ENCODE data around the gene C15orf40.
A peak's percentile ranks its signal among the peaks of the same experiment; 100 is the strongest.

Gene C15orf40

DNA sequence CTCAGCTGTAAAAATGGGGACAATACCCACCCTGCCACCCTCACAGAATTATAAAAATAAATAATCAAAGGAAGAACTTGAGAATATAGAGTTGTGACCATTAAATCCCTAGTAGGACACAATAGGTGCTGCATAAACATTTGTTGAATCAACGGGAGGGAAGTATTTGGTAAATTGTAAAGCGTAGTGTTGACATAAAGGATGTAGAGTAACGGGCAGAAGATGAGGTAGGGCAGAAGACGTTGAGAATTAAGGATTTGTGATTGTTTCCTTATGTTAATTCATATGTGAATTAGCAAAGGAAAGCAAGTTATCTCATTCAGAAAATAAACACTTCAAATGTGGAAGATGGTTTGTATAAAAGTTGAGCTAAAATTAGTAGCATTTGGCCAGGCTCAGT is 18.3 kb downstream of the C15orf40 start:
- DNase-seq (ENCODE audit: low read depth): no peak

DNA sequence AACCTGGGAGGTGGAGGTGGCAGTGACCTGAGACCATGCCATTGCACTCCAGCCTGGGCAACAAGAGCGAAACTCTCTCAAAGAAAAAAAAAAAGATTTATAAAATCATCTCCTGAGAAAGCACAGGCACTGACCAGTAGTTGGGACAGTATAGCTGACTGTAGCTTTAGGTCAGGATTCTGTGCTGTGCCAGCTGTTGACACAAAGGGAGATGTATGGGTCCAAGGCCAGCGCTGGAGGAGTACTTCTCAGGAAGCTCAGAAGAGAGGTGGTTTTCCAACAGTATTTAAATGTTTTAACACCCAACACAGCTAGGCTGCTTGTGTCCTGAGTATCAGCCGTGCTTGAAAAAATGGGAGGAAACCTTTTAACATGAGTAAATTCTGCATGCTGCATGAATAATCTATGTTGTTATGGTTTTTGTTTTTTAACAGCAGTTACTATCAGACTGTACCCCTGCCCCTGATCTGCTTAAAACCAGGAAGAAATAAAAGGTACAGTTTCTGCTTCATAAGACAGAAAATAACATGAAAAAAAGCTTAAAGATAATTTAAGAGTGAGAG is 18.9 kb downstream of the C15orf40 start:
- DNase-seq (ENCODE audit: low read depth): no peak

DNA sequence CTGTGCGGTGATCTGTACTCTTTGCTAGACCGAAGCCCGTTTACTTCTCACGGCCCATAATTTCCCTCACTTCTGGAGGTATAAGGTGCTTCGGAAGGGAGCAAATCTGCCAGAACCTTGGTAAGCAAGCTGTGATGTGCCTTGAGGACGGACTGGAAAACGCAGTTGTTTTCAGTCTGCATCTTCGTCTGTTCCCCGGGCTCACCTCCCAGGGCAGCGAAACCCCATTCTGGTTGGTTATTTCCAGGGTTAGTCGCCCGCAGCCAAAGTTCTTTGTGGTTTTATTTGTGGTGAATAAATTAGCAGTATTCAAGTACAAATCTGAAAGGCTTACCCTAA is 25.0 kb downstream of the C15orf40 start:
- no peak for DNase-seq (ENCODE audit: low read depth)

DNA sequence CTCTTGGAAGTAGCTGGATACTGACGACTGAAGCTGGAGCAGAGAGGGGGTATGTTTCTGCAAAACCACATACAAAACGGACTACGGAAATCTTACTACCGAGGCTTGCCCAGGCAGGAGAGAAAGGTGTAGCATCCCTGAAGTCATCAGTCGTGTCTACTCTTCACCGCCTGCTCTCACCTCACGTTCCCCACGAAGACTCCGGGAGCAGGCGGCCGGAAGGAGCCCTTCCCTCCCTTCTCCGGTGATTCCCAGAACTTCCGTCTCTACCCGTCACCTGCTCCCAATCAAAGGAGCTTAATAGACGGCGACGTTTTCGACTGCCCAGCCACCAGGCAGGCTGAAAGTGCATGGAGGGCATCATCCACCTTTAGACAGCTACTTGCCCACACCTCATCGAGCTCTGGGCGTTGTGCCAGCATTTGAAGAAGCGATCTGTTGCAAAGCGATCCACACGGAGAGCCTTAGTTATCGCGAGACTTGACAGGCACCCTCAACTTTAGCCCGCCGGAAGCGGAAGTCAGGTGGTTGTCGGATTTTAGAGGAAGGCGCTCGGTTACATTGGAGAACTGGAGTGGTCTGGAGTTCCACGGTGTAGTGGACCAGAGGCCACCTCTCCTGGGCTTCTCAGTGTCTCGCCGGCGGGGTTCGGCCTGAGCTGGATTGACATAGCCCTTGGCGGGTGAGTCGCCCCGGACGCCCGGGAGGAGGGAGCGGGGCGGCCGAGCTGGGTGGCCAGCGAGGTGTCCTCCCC is 25.6 kb downstream of the C15orf40 start, which contains the start of gene RAMAC:
RAMAC (plus strand) TSS at position 523 of the 754 bp plus-strand sequence. CDS start 2,809 bp downstream, outside the sequence.
- DNase-seq (ENCODE audit: low read depth): peak; percentile 84

DNA sequence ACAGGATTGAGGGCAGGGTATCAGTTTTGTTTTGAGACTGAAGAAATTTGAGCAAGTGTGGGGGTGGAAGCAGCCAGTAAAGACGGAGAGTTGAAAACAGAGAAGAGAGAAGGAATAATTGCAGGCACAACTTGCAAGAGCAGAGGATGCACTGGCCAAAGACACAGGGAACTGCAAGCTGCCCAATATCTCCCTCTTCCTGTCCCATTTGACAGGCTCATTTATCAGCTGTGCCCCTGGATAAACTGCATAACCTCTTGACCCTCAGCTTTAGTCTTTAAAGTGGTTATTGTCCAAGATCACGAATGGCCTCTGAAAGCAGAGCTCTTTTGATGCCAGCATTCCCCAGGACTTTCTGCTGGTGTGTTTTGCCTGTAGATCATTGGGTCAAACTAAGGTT is 30.5 kb downstream of the C15orf40 start:
- DNase-seq (ENCODE audit: low read depth): no peak

DNA sequence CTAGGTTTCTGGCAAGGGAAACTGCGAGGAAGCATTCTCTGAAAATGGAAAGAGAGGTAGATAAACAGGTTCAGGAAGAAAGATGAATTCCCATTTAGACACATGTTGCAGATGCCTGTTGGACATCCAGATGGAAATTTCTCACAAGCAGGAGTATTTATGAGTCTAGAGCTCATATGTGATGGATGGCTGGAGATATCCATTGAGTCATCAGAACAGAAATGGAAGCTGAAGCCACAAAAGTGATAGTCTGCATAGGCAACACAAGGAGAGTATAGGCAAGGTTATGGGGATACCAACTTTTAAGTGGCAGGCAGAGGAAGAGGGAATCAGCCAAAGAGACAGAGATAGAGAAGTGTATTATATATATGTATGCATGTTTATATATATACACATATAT is 31.7 kb downstream of the C15orf40 start:
- no peak for DNase-seq (ENCODE audit: low read depth)

DNA sequence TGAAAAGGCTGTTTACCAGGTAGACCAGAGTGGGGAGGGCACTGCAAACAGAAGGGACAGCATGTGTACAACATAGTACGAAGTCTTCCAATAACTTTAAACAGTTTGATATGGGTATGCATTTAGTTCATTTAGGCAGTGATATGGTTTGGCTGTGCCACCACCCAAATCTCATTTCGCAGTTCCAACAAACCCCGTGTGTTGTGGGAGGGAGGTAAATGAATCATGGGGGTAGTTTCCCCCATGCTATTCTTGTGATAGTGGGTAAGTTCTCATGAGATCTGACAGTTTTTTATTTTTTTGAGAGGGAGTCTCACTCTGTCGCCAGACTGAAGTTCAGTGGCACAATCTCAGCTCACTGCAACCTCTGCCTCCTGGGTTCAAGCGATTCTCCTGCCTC is 33.0 kb downstream of the C15orf40 start:
- no peak for DNase-seq (ENCODE audit: low read depth)

DNA sequence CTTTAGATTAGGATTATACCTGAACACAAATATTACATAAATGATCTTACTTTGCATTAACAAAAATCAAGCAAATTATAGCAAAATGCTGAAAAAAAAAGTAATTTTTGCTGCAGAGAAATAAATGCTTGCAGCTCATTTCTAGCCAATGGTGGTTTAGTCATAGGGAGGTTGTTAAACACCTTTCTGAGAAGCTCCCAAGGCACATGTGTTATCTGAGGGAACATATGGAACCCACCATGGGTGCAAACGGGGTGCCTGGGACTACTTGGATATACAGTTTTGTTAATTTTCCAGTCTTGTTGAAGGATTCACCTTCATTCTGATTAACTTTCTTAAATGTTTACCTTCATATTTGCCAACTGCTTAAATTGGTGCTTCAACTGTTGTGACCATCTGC is 34.4 kb downstream of the C15orf40 start:
- DNase-seq (ENCODE audit: low read depth): no peak

DNA sequence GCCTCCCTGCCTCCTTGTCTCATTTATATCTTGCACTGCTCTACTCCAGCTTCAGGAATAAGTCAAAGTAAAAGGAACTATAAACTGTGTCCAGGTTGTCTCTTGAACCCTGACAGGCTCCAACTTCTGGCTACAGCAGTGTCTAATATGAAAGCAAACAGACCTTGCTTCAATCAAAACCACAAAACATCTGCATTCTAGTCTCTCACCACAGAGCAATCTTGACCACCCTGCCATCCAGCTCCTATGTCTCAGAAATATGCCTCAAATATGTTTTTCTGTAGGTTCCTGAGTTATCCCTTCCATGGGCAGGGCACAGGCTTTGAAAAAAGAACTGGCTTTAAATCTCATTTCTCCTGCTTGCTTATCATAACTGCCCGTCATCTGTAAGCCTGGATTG is 38.4 kb downstream of the C15orf40 start:
- no peak for DNase-seq (ENCODE audit: low read depth)

DNA sequence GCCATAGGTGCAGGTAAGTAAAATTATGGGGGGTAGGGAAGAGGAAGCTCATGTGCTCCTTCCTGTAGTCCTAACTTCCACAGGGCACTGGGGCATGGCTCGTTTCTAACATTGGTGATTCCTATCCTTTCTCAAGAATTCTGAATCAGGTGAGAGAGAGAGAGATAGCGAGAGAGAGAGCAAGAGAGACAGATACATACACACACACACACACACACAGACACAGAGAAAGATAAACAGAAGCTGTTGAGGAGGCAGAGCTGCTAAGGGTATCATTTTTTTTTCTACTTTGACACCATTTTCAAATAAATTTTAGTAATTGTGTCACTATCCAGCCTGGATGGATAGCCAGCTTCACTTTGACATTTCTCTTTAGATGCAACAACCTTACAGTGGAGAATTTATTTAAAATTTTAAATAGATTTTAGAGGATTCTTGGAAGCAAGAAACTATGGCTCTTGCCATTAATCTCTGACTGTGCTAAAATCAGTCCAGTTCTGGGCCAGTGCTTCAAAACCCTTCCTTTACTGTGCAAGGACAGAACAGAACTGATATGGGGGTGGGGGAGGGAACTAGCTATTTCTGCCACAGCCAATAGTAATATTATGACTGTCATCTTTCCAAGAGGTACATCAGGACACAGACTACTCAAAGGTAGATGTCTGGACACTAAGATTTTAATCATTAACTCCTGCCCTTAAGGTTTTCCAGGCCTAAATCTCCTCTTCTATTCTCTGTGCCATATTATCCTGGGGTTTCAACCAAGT is 40.0 kb downstream of the C15orf40 start:
- no peak for DNase-seq (ENCODE audit: low read depth)

DNA sequence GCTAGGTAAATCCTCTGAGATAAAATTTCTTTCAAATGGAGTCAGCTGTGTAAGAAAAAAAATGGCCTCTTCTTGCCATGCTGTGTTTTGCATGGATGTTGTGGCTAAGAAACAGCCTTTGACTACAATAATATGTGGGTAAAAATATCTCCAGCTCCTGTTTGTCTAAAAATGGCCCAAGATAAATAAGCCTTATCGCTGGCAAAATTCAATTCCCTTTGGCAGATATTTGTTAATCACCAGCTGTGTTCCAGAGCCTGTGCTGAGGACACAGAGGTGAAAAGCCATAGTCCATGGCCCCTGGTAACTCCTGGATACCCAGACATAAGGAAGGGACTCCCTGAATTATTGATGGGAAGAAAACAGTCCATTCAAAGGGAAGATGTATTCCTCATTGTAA is 40.7 kb downstream of the C15orf40 start:
- DNase-seq (ENCODE audit: low read depth): no peak

DNA sequence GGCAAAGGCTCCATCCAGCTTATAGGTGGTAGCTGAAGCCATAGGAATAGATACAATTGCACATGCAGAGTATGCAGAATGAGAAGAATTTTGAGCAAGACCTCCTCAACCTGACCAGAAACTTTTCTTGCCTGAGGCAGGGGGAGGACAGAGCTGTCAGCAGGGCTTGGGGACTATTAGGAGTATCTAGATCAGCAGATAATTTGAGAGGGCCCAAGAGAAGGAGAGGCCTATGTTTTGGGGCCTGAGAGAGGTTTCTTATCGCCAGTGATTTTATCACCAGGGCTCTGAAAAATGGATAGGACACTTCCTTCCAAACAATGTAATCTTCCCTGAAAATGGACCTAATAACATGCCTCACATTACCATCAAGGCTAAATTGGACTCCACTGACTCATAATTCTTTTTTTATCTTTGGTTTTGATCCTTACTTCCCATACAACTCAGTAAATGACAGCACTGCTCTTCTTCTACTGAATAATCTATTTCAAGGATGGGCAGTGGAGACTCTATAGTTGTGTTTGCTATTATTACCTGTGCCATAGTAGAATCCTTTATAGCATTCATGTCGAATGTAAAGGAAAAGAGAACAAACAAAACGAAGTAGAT is 41.3 kb downstream of the C15orf40 start:
- no peak for DNase-seq (ENCODE audit: low read depth)

DNA sequence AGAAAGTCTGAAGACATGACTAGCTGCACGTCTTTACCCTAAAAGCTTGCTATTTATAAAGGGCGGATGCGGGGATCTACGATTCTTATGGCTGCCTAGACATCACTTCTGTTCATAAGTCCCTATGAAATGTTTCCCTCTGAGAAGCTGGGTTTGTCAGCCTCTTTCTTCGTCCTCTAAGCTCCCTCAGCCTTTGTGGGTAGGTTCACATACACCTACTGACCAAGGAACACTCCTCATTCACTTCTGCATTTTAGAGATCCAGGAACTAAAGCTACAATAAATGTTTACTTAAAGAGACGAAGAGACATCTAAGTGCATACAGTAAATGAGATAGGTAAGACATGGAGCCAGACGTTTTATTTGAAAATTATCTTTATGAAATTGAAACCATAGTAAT is 42.1 kb downstream of the C15orf40 start:
- no peak for DNase-seq (ENCODE audit: low read depth)

DNA sequence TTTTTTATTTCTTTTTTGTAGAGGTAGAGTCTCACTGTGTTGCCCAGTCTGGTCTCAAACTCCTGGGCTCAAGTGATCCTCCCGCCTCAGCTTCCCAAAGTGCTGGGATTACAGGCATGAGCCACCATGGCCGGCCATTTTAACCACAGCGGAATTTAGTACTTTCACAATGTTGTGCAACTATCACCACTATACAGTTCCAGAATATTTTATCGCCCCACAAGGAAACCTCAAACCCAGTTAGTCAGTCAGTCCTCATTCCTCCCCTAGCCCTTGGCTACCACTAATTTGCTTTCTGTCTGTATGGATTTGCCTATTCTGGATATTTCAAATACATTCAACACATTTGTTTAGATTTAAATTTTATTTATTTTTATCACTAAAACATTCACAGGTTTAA is 43.4 kb downstream of the C15orf40 start:
- DNase-seq (ENCODE audit: low read depth): no peak

DNA sequence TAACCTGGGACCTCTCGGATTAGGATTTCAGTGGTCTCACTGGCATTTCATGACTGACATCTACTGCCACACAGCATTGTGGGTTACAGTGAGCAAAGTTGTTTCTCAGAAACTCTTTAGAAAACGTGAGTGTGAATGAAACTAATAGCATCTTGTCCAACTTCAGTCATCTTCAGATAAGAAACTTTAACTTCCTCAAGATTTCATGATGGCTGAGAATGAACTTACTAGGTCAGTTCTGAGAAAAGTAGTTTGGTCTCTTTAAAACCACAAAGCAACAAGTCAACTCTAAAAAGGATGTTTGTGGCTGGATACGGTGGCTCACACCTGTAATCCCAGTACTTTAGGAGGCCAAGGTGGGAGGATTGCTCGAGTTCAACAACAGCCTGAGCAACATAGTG is 44.8 kb downstream of the C15orf40 start:
- no peak for DNase-seq (ENCODE audit: low read depth)

DNA sequence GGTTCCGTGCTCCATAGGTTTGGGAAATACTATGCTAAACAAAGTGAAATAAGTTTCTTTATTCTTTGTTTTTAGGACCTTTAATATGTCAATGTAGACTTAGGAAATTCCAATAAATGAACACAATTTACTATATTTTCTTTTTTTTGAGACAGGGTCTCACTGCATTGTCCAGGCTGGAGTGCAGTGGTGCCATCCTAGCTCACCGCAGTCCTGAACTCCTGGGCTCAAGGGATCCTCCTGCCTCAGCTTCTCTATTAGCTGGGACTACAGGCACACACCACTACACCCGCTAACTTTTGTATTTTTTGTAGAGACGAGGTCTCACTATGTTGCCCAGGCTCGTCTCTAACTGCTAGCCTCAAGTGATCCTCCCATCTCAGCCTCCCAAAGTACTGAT is 46.5 kb downstream of the C15orf40 start:
- DNase-seq (ENCODE audit: low read depth): no peak

DNA sequence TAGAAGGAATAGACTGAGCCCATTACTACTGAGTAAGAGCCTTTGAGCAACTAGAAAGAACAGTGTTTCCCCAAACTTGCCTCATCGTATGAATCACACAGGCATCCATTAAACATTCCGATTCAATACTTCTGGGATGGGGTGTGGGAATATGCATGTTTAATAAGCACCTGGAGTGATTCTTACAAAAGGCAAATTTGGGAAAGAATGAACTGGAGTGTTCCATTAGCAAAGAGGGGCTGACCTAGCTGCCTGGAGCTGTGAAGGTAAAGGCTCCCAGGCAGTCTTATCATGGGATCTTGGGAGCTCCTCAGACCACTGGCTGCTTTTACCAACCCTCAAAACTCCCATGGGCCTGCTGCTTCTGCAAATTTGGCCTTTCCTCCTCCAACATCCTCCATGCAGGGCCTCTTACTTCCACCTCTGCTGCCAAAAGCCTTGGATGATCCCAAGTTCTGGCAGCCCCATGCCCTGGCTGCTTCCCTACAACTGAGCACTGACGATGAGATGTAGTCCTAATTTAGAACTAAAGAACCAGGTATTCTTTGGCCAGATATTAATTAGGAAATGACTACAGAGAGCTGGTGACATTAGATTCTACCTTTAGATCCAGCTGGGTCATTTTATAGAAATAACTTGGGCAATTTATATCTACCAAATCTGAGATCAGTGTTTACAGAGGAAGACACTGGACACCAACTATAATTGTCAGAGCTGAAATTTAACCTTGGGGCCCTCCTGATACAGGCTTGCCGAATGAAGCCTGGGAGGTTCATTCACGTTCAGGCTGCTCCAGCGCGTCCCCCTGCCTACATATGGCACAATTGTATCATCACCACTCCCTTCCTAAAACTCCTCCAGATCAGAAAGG is 47.7 kb downstream of the C15orf40 start:
- no peak for DNase-seq (ENCODE audit: low read depth)

DNA sequence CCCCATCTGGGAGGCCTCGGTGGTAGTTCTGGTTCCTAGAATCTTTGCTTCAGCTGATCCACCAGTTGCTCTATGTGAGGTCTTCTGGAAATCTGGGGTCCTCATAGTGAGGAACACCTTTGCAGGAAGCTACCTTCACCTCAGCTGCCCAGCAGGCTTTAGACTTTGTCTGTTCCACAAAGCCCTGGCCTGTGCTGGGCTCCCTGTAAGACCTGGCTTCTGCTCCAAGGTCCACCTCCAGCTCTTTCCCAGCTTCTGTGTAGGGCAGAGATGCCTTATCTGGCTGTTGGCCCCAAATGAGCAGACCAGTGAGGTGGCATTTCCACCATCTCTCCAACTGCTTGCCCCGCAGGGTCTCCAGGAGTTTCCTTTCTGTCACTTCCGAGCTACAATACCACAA is 50.7 kb downstream of the C15orf40 start:
- no peak for DNase-seq (ENCODE audit: low read depth)

DNA sequence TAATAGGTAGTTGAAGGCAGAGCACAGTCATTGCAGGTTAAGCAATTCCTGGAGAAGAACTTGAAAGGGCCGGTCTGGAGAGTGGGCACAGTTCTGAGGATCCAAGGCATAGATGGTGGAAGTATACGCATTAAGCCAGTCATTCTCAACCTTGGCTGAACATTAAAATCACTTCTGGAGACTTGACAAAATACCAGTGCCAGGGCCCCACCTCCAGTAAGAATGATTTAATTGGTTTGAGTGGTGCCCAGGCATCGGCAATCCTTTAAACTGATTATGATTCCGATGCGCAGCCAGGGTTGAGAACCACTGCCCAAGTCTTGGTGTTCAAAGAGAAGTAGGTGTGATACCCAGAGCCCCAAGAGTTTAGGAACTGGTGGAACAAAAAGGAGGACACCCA is 52.0 kb downstream of the C15orf40 start:
- DNase-seq (ENCODE audit: low read depth): no peak

DNA sequence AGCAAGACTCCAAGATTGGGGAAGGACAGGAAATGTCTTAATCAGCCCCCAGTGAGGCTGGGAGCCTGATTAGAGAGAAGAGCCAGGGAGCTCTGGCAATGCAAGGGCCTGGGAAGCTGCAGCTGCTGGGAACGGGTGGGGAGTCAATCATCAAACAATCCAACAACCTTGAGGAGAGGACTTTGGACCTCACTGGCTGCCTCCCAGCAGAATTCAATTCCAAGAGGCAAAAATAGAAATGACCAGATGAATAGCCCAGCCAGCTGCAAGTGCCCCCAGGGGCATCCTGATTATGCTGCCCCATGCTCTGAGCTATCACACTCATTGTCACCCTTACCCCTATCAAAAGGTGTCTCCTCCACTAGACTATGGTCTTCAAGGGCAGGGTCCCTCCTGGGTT is 52.8 kb downstream of the C15orf40 start:
- no peak for DNase-seq (ENCODE audit: low read depth)

DNA sequence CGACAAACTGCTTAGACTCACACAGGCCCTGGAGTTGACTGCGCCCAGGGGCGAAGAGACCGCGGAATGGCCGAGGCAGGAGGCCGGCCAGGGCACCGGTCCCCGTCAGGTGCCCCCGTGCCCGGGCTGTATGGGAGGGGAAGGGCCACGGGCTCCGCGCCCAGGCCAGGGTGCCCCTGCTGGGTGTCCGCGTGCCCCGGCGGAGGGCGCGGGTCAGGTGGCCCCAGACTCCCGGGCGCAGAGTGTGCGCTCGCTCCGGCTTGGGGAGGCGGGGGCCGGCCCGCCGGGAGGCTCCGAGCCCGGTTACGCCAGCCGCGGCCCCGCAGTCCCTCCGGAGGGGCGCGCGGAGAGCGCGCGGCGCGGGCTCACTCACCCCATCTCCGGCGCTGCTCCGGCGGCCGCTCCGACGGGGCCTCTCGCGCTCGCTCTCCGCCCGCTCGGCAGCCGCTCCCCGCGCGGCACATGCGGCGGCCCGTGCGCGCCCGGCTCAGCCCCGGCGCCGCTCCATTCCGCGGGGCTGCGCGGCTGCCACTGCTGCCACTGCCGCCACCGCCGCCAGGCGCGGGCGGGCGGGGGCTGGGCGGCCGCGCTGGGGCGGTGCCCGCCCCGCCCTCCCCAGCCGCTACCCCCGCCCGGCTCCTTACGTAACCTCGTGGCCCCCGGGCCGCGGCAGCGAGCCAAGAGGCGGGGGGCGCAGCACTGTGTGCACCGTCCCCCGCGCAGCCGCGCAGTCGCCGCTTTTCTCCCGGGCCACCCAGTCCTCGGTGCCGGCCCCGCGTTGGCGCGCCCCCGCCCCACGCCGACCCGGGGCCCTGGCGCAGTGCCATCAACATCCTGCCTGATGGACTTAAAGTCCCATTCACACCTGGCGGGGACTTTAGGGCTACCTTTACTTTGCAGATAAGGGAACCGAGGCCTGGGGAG is 59.0 kb downstream of the C15orf40 start, which contains the start of gene HOMER2:
HOMER2 (minus strand) TSS at position 563 of the 924 bp plus-strand sequence; CDS start at position 378, 185 bp downstream.
- DNase-seq (ENCODE audit: low read depth): no peak

Measured in activated T-helper 1 cell treated with Interleukin-2 at 50 U/mL for 16 hours (primary cell).